Measurements from ENCODE around the gene TLK2. TPM values are rescaled to one million over a fixed set of nuclear protein-coding genes. Genes with fewer than 3 reads are reported as not detected.
"Not testable (repeated sequence)": the region's sequence is repeated elsewhere in the genome, so short reads cannot be mapped to it uniquely, and the experiment has no call there.

TLK2 gene
- total RNA-seq, 2 experiments from 2014 or later, result 29.4 to 32.4 TPM

DNA sequence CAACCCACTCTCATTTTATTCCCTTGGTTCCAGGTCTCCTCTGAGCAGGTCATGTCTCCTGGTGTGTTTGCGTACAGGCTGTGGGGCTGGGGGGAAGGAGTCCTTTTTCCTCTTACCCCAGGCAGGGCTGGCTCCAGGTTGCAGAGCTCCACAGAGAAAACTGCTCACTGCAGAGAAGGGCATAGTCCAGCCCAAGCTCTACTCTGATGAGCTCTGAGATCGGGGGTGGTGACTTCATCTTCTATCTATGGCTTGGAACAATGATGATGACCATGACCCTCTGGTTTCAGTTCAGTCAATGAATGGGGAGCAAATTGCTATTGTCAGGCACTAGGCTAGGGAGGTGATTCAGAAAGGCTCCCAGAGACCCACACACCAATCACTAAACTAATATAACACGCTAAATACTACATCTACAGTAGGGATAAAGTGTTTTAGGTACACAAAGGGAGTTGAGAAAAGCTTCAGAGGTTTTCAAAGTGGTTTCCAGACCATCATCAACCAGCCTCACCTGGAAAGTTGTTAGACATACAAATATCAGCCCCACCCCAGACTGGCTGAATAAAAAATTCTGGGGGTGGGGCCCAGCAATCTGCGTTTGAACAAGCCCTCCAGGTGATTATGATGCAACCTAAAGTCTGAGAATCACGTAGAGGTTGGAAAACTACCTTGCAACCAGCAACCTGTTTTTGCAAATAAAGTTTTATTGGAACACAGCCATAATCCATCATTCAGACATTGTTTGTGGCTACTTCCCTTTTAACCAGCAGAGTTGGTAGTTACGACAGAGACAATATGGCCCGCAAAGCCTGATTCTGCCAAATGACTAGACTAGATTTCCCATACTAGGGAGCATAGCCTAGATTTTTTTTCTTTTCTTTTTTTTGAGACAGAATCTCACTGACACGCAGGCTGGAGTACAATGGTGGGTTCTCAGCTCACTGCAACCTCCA is 5.3 kb upstream of the TLK2 start:
- H3K27ac Mint-ChIP-seq, DNase-seq, H3K9me3 Mint-ChIP-seq, H3K27me3 Mint-ChIP-seq, H3K4me3 Mint-ChIP-seq, H3K36me3 Mint-ChIP-seq: not testable (repeated sequence)
- H3K4me1 Mint-ChIP-seq, result peaks cover 11% of the 10 kb centered on the region

DNA sequence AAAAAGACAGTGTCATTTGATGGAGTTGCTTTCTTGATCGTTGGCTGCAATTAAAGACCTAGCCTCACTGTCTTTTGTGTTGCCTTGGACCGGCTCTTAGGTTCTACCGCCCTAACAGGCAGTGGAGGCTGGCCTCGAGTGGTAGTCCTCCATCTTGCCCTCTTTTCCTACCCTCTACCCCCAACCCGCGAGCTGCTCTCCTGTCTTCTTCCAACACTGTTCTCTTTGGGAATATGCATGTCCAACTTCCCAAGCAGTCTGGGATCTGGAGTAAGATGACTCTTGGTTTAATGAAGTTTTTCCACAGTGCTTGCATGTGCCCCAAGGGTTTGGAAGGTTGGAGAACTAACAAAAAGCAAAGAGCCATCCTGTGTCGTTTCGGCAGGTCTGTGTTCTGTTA is 1.5 kb upstream of the TLK2 start:
- H3K9me3 Mint-ChIP-seq, H3K36me3 Mint-ChIP-seq, H3K27me3 Mint-ChIP-seq, DNase-seq: not testable (repeated sequence)
- peak overlapping the region; percentile 76 for H3K27ac Mint-ChIP-seq
- peaks cover 16% of the 10 kb centered on the region for H3K4me1 Mint-ChIP-seq
- peak overlapping the region; percentile 75 for H3K4me3 Mint-ChIP-seq

DNA sequence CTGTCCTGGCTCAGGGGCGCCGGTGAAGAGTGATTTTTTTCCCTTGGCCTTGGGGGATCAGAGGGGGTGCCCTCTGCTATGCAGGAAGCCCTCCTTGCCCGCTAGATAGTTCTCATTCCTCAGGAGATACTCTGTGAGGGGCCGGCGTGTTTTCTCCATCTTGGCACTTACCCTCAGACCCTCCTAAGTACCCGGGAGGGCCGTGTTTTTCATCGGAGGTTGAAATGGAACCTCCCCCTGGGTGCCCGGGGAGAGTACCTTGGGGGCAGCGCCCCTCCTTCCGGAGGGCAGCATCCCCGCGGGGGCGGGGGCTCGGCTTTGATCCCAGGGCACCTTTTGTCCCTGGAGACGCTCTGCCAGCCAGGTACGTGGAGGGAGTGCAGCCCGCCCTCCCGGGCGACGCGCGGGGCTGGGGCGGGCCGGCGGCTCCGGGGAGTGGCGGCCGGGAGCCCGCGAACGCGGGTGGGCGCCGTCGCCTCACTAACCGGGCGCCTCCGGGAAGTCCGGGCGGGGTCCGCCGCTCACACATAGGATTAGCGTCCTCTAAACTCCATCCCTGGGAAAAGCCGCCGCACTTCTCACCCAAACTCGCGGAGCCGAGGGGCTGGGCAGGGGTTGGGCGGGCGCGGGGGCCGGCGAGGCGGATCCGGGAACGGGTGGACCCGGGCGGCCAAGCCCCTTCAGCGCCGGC is 762 bp upstream of the TLK2 start:
- Mint-ChIP-seq H3K36me3 (peaks cover 14% of the 10 kb centered on the region), H3K4me1 (peaks cover 21% of the 10 kb centered on the region), H3K27ac (peak overlapping the region; percentile 76), H3K4me3 (peak overlapping the region; percentile 75)
- H3K27me3 Mint-ChIP-seq, H3K9me3 Mint-ChIP-seq: not testable (repeated sequence)
- DNase-seq, result peak; percentile 48

DNA sequence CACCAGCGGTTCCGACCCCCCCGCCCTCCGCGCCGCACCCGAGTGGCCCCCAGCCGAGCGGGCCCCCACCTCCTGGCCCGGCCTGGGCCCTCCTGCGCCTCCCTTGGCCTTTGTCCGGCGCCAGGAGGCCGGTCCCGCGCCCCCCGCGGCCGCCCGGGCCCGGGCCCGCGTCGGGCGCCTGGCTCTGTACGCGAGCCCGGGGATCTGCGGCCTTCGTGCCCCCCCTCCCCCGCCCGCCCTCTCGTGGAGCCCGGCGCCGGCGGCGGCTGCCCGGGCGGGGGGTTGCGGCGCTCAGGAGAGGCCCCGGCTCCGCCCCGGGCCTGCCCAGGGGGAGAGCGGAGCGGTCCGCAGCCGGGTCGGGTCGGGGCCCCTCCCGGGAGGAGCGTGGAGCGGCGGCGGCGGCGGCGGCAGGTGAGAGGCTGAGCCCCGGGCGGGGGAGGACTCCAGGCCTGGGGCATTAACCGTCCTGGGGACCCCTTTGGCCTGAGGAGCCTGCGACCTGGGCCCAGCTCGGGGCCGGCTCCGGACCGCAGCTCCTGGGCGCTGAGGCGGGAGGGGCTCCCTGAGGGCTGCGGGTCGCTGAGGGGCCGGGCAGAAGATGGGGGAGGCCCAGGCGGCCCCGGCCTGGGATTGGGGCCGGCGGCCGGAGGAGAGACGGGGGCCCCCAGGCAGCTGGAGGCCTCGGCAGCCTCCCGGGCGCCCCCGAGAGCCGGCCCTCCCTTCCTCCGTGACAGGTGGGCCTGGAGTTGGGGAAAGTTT is 434 bp downstream of the TLK2 start:
- DNase-seq, result peak; percentile 56
- Mint-ChIP-seq H3K4me1 (peaks cover 28% of the 10 kb centered on the region), H3K4me3 (peak overlapping the region; percentile 90), H3K27ac (peak overlapping the region; percentile 94), H3K36me3 (peaks cover 14% of the 10 kb centered on the region)
- H3K9me3 Mint-ChIP-seq, H3K27me3 Mint-ChIP-seq: not testable (repeated sequence)

DNA sequence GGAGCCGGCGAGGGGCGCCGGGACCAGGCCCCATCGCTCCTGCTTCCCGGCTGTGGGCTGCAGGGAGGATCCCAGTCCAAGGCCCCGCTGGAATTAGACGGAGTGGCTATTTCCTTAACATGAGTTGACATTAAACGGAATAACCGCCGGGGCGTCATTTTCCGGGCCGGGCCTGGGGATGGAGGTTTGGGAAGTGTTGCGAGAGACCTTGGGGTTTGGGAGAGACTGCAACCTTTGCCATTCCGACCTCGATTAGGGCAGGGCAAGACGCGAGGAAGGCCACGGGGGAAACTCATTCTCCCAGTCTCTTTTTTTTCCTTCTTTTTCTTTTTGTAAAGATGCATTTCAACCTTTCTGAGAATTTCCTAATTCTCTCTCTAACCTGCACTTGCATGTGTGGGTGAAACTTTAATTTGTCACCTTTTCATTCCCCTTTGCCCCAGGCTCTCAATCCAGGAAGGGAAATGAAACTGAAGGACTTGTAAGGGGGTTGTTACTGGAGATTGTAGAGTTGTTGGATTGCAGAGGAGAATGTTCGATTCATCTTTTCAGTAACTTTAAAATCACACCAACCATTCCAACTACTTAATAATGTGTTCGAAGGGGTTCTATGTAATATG is 1.1 kb downstream of the TLK2 start:
- DNase-seq, result peak; percentile 8
- Mint-ChIP-seq H3K27ac (peak overlapping the region; percentile 94), H3K4me3 (peak overlapping the region; percentile 90), H3K4me1 (peaks cover 30% of the 10 kb centered on the region), H3K36me3 (peaks cover 14% of the 10 kb centered on the region)
- not testable (repeated sequence) for H3K27me3 Mint-ChIP-seq, H3K9me3 Mint-ChIP-seq

DNA sequence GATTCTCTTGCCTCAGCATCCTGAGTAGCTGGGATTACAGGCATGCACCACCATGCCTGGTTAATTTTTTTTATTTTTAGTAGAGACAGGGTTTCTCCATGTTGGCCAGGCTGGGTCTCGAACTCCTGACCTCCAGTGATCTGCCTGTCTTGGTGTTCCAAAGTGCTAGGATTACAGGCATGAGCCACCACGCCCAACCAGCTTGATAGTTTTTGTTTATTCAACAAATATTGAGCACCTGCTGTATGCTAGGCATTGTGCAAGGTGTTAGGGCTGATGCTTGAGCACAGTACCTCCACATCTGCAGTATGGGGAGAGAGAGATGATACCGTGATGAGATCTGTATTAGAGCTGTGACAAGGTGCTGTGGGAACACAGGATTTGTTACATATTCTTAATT is 3.9 kb downstream of the TLK2 start:
- H3K4me3 Mint-ChIP-seq, H3K27me3 Mint-ChIP-seq, H3K9me3 Mint-ChIP-seq, DNase-seq: not testable (repeated sequence)
- peak overlapping the region; percentile 45 for H3K27ac Mint-ChIP-seq
- H3K36me3 Mint-ChIP-seq, result peaks cover 20% of the 10 kb centered on the region
- peaks cover 33% of the 10 kb centered on the region for H3K4me1 Mint-ChIP-seq

DNA sequence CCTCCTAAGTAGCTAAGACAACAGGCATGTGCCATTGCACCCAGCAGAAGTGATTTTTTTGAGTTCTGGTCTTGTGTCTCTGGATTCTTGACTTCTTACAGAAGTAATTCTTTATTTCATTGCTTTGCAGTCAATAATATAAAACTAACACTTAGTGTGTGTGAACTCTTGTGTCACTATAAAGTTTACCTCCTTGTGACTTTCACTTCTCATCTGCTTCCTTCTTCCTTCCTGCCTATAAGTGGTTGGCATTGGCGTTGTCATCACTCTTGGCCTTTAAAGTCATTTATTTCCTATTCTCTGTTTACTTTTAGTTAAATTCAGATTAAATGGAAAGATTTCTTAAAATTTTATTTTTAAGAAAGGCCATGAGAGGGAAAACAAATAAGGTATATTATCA is 12.4 kb downstream of the TLK2 start:
- not testable (repeated sequence) for H3K9me3 Mint-ChIP-seq, H3K27ac Mint-ChIP-seq, H3K4me3 Mint-ChIP-seq, DNase-seq, H3K27me3 Mint-ChIP-seq
- Mint-ChIP-seq H3K36me3 (peaks cover 19% of the 10 kb centered on the region), H3K4me1 (peaks cover 15% of the 10 kb centered on the region)

DNA sequence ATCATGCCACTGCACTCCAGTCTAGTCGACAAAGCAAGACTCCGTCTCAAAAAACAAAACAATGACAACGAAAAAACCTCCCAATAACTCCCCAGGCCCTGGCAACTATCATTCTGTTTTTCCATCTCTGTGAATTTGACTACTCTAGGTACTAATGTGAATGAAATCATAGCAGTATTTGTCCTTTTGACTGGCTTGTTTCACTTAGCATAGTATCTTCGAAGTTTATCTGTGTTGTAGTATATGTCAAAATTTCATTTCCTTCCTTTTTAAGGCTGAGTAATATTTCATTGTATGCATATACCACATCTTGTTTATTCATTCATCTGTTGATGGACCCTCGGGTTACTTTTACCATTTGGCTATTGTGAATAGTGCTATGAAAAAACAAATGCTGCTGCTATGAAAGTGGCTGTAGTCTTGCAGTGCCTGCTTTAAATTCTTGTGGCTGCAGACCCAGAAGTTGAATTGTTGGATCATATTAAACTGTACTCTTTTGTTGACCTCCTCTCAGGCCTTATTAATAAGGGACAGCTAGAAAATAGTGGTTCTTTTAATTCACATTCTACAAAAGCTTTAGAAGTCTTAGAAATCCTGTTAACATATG is 14.5 kb downstream of the TLK2 start:
- H3K4me1 Mint-ChIP-seq, DNase-seq, H3K27me3 Mint-ChIP-seq, H3K9me3 Mint-ChIP-seq, H3K4me3 Mint-ChIP-seq, H3K27ac Mint-ChIP-seq: not testable (repeated sequence)
- H3K36me3 Mint-ChIP-seq, result peaks cover 10% of the 10 kb centered on the region

DNA sequence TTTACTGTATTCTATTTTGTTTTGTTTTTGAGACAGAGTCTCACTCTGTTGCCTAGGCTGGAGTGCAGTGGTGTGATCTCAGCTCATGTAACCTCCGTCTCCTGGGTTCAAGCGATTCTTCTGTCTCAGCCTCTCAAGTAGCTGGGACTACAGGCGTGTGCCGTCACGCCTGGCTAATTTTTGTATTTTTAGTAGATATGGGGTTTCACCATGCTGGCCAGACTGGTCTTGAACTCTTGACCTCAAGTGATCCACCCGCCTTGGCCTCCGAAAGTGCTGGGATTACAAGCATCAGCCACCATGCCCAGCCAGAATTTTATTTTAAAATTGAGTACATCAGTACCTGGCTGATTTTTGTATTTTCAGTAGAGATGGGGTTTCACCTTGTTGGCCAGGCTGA is 15.4 kb downstream of the TLK2 start:
- H3K36me3 Mint-ChIP-seq, result peaks cover 14% of the 10 kb centered on the region
- DNase-seq, H3K9me3 Mint-ChIP-seq, H3K27me3 Mint-ChIP-seq, H3K4me3 Mint-ChIP-seq, H3K27ac Mint-ChIP-seq, H3K4me1 Mint-ChIP-seq: not testable (repeated sequence)

DNA sequence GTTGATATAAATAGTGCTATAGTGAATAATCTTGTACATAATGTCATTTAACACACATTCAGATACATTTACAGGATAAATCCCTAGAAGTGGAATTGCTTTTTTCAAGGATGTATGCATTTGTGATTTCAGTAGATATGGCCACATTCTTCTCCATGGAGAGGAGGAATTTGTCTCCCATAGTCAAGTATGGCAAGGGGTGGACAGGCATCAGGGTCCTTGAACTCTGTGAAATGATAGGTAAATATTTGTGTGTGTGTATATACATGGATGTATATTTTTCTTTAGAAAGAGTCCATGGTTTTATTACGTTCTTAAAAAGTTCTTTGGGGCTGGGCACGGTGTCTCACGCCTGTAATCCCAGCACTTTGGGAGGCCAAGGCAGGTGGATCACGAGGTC is 17.7 kb downstream of the TLK2 start:
- H3K27me3 Mint-ChIP-seq, H3K9me3 Mint-ChIP-seq, DNase-seq, H3K4me3 Mint-ChIP-seq, H3K27ac Mint-ChIP-seq: not testable (repeated sequence)
- peaks cover 15% of the 10 kb centered on the region for H3K36me3 Mint-ChIP-seq
- peaks cover 11% of the 10 kb centered on the region for H3K4me1 Mint-ChIP-seq

DNA sequence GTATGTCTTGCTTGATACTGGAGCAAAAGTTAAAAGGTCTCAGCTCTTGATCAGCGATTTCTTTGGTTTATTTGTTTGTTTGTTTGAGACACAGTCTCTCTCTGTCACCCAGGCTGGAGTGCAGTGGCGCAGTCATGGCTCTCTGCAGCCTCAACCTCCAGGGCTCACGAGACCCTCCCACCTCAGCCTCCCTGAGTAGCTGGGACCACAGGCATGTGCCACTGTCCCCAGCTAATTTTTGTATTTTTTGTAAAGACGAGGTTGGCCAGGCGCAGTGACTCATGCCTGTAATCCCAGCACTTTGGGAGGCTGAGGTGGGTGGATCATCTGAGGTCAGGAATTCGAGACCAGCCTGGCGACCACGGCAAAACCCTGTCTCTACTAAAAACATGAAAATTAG is 20.2 kb downstream of the TLK2 start:
- H3K27me3 Mint-ChIP-seq, H3K36me3 Mint-ChIP-seq, H3K27ac Mint-ChIP-seq, H3K4me3 Mint-ChIP-seq, DNase-seq, H3K9me3 Mint-ChIP-seq: not testable (repeated sequence)
- peaks cover 11% of the 10 kb centered on the region for H3K4me1 Mint-ChIP-seq

DNA sequence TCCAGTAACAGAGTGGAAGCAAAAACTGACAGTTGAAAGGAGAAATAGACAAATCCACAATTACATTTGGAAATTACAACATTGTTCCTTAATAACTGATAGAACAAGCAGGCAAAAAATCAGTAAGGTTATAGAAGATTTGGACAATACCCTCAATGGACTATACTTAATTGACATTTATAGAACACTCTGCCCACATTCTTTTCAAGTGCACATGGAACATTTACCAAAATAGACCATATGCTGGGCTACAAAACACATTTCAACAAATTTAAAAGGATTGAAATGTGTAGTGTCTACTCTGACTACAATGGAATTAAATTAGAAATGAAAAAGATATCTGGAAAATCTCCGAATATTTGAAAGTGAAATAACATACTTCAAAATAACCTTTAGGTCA is 21.8 kb downstream of the TLK2 start:
- not testable (repeated sequence) for H3K27me3 Mint-ChIP-seq, H3K4me1 Mint-ChIP-seq, H3K36me3 Mint-ChIP-seq, DNase-seq, H3K4me3 Mint-ChIP-seq, H3K9me3 Mint-ChIP-seq, H3K27ac Mint-ChIP-seq

DNA sequence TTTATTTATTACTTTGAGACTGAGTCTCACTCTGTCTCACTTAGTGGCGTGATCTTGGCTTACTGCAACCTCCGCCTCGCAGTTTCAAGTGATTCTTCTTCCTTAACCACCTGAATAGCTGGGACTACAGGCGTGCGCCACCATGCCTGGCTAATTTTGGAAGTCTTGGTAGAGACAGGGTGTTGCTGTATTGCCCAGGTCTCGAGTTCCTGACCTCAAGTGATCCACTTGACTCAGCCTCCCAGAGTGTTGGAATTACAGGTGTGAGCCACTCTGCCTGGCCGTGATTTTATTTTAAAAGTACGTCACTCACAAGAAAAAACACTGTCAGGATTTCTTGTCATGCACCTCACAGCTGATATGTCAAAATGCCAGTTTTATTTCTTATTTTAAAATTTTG is 26.2 kb downstream of the TLK2 start:
- H3K9me3 Mint-ChIP-seq, H3K27ac Mint-ChIP-seq, H3K36me3 Mint-ChIP-seq, H3K27me3 Mint-ChIP-seq, DNase-seq, H3K4me3 Mint-ChIP-seq: not testable (repeated sequence)
- H3K4me1 Mint-ChIP-seq, result peaks cover 23% of the 10 kb centered on the region

DNA sequence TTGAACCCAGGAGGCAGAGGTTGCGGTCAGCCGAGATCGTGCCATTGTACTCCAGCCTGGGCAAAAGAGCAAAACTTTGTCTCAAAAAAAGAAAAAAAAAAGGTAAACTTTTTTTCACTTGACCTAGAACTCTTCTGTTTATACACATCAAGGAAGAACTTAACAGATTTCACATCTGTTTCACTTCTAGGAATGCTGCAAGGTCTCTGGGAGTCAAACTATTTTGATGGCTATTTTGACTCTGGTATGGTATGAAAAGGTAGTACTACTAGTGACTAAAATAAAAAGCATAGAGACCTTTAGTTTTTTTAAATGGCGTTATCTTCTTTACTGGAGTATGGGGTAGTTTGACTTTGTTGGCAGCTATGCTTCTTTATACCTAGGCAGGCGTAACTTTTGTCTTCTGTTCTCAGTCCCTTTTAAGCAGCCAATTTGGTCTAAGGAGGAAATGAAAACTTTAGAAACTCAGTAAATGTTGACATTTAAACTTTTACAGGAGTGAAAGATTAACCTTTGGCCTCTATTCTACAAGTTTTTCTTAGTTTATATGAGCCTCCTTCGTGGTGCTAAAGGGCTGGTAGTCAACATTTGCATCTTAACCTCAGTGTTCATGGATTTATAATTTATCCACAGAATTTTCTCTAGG is 28.7 kb downstream of the TLK2 start:
- not testable (repeated sequence) for H3K36me3 Mint-ChIP-seq, H3K27me3 Mint-ChIP-seq, H3K9me3 Mint-ChIP-seq, H3K4me3 Mint-ChIP-seq, DNase-seq
- peaks cover 28% of the 10 kb centered on the region for H3K4me1 Mint-ChIP-seq
- peak overlapping the region; percentile 6 for H3K27ac Mint-ChIP-seq
